Endothelial cell of umbilical vein (primary cell): ENCODE results near the gene ALDH2. TPM values are rescaled to one million over a fixed set of nuclear protein-coding genes. Genes with fewer than 3 reads are reported as not detected.

Experiments used
- BruUV-seq: library from RNA; stranded (reverse); fragments of 400-500 nt; replicated peaks from 2 replicates; lab custom pipeline; 2021; lab: Mats Ljungman, UMichigan
- CTCF ChIA-PET: fragments of 300-600, 350-600 bp; sonication (Branson Sonifier 250); formaldehyde crosslinking; loops from one replicate; lab custom pipeline; 2021; ENCODE audit warnings: antibody characterized with exemption, inconsistent platforms; lab: Charles Lee
- POLR2A ChIA-PET: fragments of 300-600, 350-600 bp; sonication (Branson Sonifier 250); formaldehyde crosslinking; loops from one replicate; lab custom pipeline; 2021; ENCODE audit warnings: antibody characterized with exemption, inconsistent platforms; lab: Charles Lee
- DNase-seq: peaks from one replicate; pipeline ENCODE4 v3.0.0-alpha.2; 2011; ENCODE audit warnings: low read depth, low spot score
- FAIRE-seq: peaks from 2 replicates; lab custom pipeline; 2011; peaks lifted over from hg19 to GRCh38; lab: Jason Lieb, UNC
- H2AFZ ChIP-seq: 2 replicates; pipeline ENCODE4 v1.6.0; 2012; ENCODE audit warnings: low read depth, low read length, control low read depth, inconsistent platforms
- H3K27ac ChIP-seq: 2 replicates; pipeline ENCODE4 v1.5.1; 2011; ENCODE audit warnings: low read depth, mild to moderate bottlenecking, control low read depth, low read length, moderate library complexity; ENCODE audit not compliant: insufficient read depth
- H3K27me3 ChIP-seq, 2 experiments: 2 replicates each; pipeline versions ENCODE4 v1.6.0 to v1.6.1; 2011; ENCODE audit warnings: low read length in 2 of 2, mixed read lengths in 1 of 2; ENCODE audit not compliant: control insufficient read depth in 2 of 2, insufficient read depth in 2 of 2
- H3K36me3 ChIP-seq, 2 experiments: 2 replicates in 1 of 2; 3 replicates in 1 of 2; pipeline ENCODE4 v1.5.1; 2011; ENCODE audit warnings: low read length in 2 of 2, mild to moderate bottlenecking in 1 of 2, moderate library complexity in 1 of 2; ENCODE audit not compliant: control insufficient read depth in 2 of 2, insufficient read depth in 2 of 2; ENCODE audit errors: extremely low read depth in 1 of 2
- H3K4me1 ChIP-seq: 3 replicates; pipeline ENCODE4 v1.5.1; 2011; ENCODE audit warnings: mild to moderate bottlenecking, low read length; ENCODE audit not compliant: control insufficient read depth, insufficient read depth; ENCODE audit errors: extremely low read depth
- H3K4me2 ChIP-seq: 2 replicates; pipeline ENCODE4 v1.6.1; 2011; ENCODE audit warnings: low read length, control low read depth, mixed read lengths; ENCODE audit not compliant: insufficient read depth
- H3K4me3 ChIP-seq, 3 experiments: fragments of 200-600 bp in 1 of 3; sonication (generic), shearing (Covaris generic) in 1 of 3; replicated peaks in 1 of 3; 2 replicates each; pipeline ENCODE4 v1.5.1; 2011 to 2016; ENCODE audit warnings: control low read depth in 3 of 3, low read length in 3 of 3, mild to moderate bottlenecking in 2 of 3, inconsistent platforms in 1 of 3, low read depth in 1 of 3, moderate library complexity in 1 of 3; ENCODE audit not compliant: insufficient read depth in 1 of 3
- H3K79me2 ChIP-seq: 2 replicates; pipeline ENCODE4 v1.6.0; 2012; ENCODE audit warnings: low read length, inconsistent platforms; ENCODE audit not compliant: control insufficient read depth, insufficient read depth
- H3K9ac ChIP-seq: replicated peaks from 2 replicates; pipeline ENCODE3; 2011; ENCODE audit warnings: low read length, control low read depth; ENCODE audit not compliant: insufficient read depth; ENCODE audit errors: extremely low read depth
- H3K9me1 ChIP-seq: replicated peaks from 3 replicates; pipeline ENCODE4 v1.6.0; 2011; ENCODE audit warnings: mild to moderate bottlenecking, low read length; ENCODE audit not compliant: control insufficient read depth, insufficient read depth; ENCODE audit errors: extremely low read depth
- H3K9me3 ChIP-seq: replicated peaks from 2 replicates; pipeline ENCODE4 v1.5.1; 2012; ENCODE audit warnings: low read length, inconsistent platforms; ENCODE audit not compliant: control insufficient read depth, insufficient read depth
- H4K20me1 ChIP-seq: replicated peaks from 2 replicates; pipeline ENCODE3; 2011; ENCODE audit warnings: mild to moderate bottlenecking, low read length; ENCODE audit not compliant: control insufficient read depth, insufficient read depth; ENCODE audit errors: extremely low read depth
- CTCF ChIP-seq, 2 donors: IDR thresholded peaks; 1 replicate in 1 of 2; 2 replicates in 1 of 2; pipeline ENCODE4 v1.5.1; 2011; ENCODE audit warnings: low read length in 2 of 2, mild to moderate bottlenecking in 2 of 2, moderate library complexity in 2 of 2, control low read depth in 1 of 2, inconsistent platforms in 1 of 2, low read depth in 1 of 2; ENCODE audit not compliant: insufficient read depth in 1 of 2; ENCODE audit errors: extremely low read depth in 1 of 2
- FOS ChIP-seq: IDR thresholded peaks from 2 replicates; pipeline ENCODE4 v1.6.1; 2011; ENCODE audit warnings: mild to moderate bottlenecking, low read length, moderate library complexity, borderline replicate concordance; ENCODE audit not compliant: insufficient read depth
- GATA2 ChIP-seq: IDR thresholded peaks from 2 replicates; pipeline ENCODE4 v1.7.0; 2011; ENCODE audit warnings: low read depth, mild to moderate bottlenecking, moderate library complexity, mixed read lengths, low read length; ENCODE audit not compliant: insufficient read length, insufficient read depth
- JUN ChIP-seq: IDR thresholded peaks from 2 replicates; pipeline ENCODE4 v1.6.1; 2011; ENCODE audit warnings: borderline replicate concordance, low read depth; ENCODE audit not compliant: insufficient read length, insufficient read depth
- MAX ChIP-seq: IDR thresholded peaks from 2 replicates; pipeline ENCODE4 v1.6.1; 2011; ENCODE audit not compliant: insufficient read depth, insufficient read length
- MYC ChIP-seq: IDR thresholded peaks from one replicate; pipeline ENCODE4 v1.6.1; 2011; ENCODE audit warnings: mild to moderate bottlenecking, low read depth, low read length
- POLR2AphosphoS5 ChIP-seq: IDR thresholded peaks from 2 replicates; pipeline ENCODE4 v1.6.1; 2012; ENCODE audit warnings: low read depth, mild to moderate bottlenecking, control low read depth, low read length, moderate library complexity; ENCODE audit not compliant: insufficient read depth
- dilution Hi-C: fragments of 300-500 bp; cut with MboI; formaldehyde crosslinking; loops from one replicate; pipeline ENCODE4 v1.15.0; 2019; ENCODE audit warnings: low sequenced_read_pairs; ENCODE audit not compliant: extremely low pct_ligation_motif_present
- intact Hi-C: fragments of 100-400 bp; cut with micrococcal nuclease; formaldehyde crosslinking; loops from one replicate; pipeline ENCODE4 v1.10.0; 2022
- polyA plus RNA-seq, 4 experiments: library from polyadenylated mRNA; depleted of rRNA in 3 of 4; stranded (reverse) in 3 of 4; unstranded in 1 of 4; fragments of >200 nt; gene quantifications; 2 replicates each; pipeline versions ENCODE4 v1.2.1 to v1.2.3, GENCODE V29; 2011 to 2012; ENCODE audit warnings: missing spikeins in 1 of 4
- total RNA-seq: library from RNA; stranded (reverse); gene quantifications from 2 replicates; pipeline ENCODE4 v1.2.3, GENCODE V29; 2021

Gene ALDH2
- total and polyA plus RNA-seq, 2 donors (not counting 3 experiments of a cell fraction or from before 2014, with no cell fraction given), result 69.5 to 86.5 TPM

GRCh38 chr12:111758120-111758561 lies 8.6 kb upstream of the ALDH2 start:
- no peaks in the 10 kb centered on the region for H3K9me1 ChIP-seq
- dilution Hi-C loops, result no loop called here
- intact Hi-C loops, result no loop called here
- no peaks in the 10 kb centered on the region for H4K20me1 ChIP-seq
- no peak overlapping the region for H3K4me2 ChIP-seq
- H3K4me1 ChIP-seq, result no peaks in the 10 kb centered on the region
- TF ChIP-seq FOS, result no peak
- TF ChIP-seq MYC, result no peak
- no peak for TF ChIP-seq MAX
- TF ChIP-seq JUN, result no peak
- TF ChIP-seq GATA2, result no peak
- TF ChIP-seq CTCF (IDR thresholded peaks at IDR 0.05; ENCODE audit: extremely low read depth in 1 of 2, insufficient read depth in 1 of 2, low read depth in 1 of 2, low read length in 2 of 2), result no peak
- no peak for TF ChIP-seq POLR2AphosphoS5
- no peaks in the 10 kb centered on the region for H3K9me3 ChIP-seq
- BruUV-seq, result no TSS peak
- ChIA-PET CTCF (interaction anchor here (7.2 kb wide), 1 partner anchor 56 kb away, joined by 262 read pairs; no protein-coding TSS in a partner anchor), POLR2A (no interaction called here)
- H3K27ac ChIP-seq, result no peak overlapping the region
- H3K36me3 ChIP-seq, result peaks cover 0 to 4% of the 10 kb centered on the region in 2 experiments
- no peak overlapping the region for H3K4me3 ChIP-seq
- DNase-seq (no peak), FAIRE-seq (no peak)
- H3K27me3 ChIP-seq, result peaks cover 0 to 3% of the 10 kb centered on the region in 2 experiments
- H2AFZ ChIP-seq, result no peak overlapping the region
- no peaks in the 10 kb centered on the region for H3K79me2 ChIP-seq
- no peak overlapping the region for H3K9ac ChIP-seq
